Activated CD8-positive, alpha-beta memory T cell treated with anti-CD3 and anti-CD28 coated beads, Interleukin-2, amount 10 ng/mL, durations not matched to agents 7 days and 5 days (primary cell): ENCODE data around the gene CDKN1C. TPM values are rescaled to one million over a fixed set of nuclear protein-coding genes. Genes with fewer than 3 reads are reported as not detected.

Experiments
- ATAC-seq: fragments of 150-1000 bp; cut with Tn5 transposase; one replicate; pipeline ENCODE4 v1.10.0; 2021; ENCODE audit warnings: moderate library complexity
- CTCF ChIA-PET: fragments of 350-600 bp; sonication (Branson Sonifier 250); formaldehyde crosslinking; loops from one replicate; lab custom pipeline; 2021; ENCODE audit warnings: antibody characterized with exemption; lab: Charles Lee
- DNase-seq: peaks from one replicate; pipeline ENCODE4 v3.0.0-alpha.2; 2020
- H3K27ac Mint-ChIP-seq: one replicate; pipeline ENCODE4 v1.8.0; 2021; ENCODE audit warnings: mild to moderate bottlenecking, mixed read lengths
- H3K27me3 Mint-ChIP-seq: one replicate; pipeline ENCODE4 v1.8.0; 2021; ENCODE audit warnings: mixed read lengths
- H3K36me3 Mint-ChIP-seq: one replicate; pipeline ENCODE4 v1.8.0; 2021; ENCODE audit warnings: mild to moderate bottlenecking, mixed read lengths
- H3K4me1 Mint-ChIP-seq: one replicate; pipeline ENCODE4 v1.8.0; 2021; ENCODE audit warnings: mixed read lengths
- H3K4me3 Mint-ChIP-seq: one replicate; pipeline ENCODE4 v1.8.0; 2021; ENCODE audit warnings: mild to moderate bottlenecking, moderate library complexity, mixed read lengths
- H3K9me3 Mint-ChIP-seq: one replicate; pipeline ENCODE4 v1.8.0; 2022; ENCODE audit warnings: low read depth, mixed read lengths
- total RNA-seq, 2 experiments: library from RNA; stranded (reverse); gene quantifications; one replicate each; pipeline ENCODE4 v1.2.3, GENCODE V29; 2021

Gene CDKN1C
- total RNA-seq, result under 1 TPM; 0.44 to 0.87 TPM

DNA sequence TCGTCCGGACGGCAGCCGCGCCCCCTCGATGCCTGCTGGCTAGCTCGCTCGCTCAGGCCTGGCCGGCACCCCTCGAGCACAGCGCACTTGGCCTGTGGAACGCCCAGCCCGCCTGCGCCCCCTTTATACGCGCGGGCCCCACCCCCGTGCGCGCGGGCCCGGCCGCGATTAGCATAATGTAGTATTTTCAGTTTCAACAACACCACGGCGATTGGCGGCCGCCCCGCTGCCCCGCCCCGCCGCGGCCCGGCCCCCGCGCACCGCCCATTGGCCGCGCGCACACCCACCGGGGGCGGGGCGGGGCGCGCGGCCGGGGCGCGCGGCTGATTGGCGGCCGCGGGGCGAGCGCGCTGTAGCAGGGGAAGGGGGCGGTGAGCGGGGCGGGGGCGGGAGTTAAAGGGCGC, at the start of gene CDKN1C:
TSS of gene CDKN1C (minus strand) at position 98 of the 404 bp plus-strand sequence. CDS start 319 bp downstream, outside the sequence.
- peaks cover 9% of the 10 kb centered on the region for H3K4me1 Mint-ChIP-seq
- H3K27me3 Mint-ChIP-seq, result peaks cover 35% of the 10 kb centered on the region
- peak within 1 kb of the TSS; percentile 75 for H3K4me3 Mint-ChIP-seq
- DNase-seq (peak; percentile 83), ATAC-seq (peak; percentile 92)
- no peaks in the 10 kb centered on the region for H3K36me3 Mint-ChIP-seq
- H3K27ac Mint-ChIP-seq, result no peak within 1 kb of the TSS
- CTCF ChIA-PET, result interaction anchor here (0.6 to 13.8 kb wide), 9 partner anchors 13 to 580 kb away, joined by 3 to 471 read pairs (median 5); a partner anchor contains a TSS
- no peaks in the 10 kb centered on the region for H3K9me3 Mint-ChIP-seq

DNA sequence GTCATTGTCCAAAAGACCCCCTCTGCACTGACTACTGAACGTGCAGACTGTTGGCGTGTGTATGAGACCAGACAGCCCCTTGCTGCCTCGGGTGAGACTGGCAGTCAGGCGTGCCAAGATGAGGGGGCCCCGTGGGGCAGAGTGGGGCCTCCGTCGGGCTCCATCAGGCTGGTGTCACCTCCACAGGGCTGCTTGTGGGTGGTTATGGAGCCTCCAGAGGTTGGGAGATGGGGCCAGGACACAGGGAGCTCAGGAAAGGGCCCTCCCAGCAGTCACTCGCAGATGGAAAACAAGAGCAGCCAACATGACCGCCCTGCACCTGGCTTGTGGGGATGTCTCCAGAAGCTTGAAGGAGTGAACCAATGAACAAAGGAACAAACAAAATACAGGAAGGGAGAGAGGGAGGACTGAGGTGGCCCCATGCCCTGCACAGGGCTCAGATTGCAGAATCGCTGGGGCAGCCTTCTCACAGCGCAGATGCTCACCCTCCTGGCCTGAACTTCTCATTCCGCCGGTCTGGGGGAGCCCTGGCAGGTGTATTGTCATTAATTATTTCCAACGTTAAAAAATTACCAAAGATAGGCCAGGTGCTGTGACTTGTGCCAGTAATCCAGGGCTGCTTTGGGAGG, 49.1 kb upstream of the CDKN1C start:
- Mint-ChIP-seq H3K4me3 (no peak overlapping the region), H3K4me1 (peaks cover 24% of the 10 kb centered on the region), H3K27ac (no peak overlapping the region), H3K27me3 (peaks cover 3% of the 10 kb centered on the region), H3K36me3 (peaks cover 21% of the 10 kb centered on the region), H3K9me3 (peaks cover 19% of the 10 kb centered on the region)
- DNase-seq, result no peak
- ATAC-seq, result no peak
- CTCF ChIA-PET, result no interaction called here

DNA sequence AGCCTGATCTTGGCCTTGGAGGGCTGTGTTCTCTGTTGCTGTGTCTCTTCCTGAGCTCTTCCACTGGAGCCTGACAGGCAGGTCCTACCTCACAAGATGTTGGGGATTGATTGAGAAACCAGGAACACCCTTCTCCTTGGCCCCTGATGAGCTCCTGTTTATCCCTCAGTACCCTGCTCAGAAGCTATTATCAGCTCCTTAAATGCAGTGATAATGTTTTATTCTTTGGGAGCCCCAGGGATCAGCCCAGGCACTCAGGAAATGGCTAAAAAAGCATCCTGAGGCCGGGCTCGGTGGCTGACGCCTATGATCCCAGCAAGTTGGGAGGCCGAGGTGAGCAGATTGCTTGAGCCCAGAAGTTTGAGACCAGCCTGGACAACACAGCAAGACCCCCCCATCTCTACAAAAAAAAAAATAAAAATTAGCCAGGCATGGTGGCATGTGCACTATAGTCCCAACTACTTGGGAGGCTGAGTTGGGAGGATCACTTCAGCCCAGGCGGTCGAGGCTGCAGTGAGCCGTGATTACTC, 48.5 kb upstream of the CDKN1C start:
- no peak for DNase-seq
- H3K36me3 Mint-ChIP-seq, result peaks cover 16% of the 10 kb centered on the region
- no peak for ATAC-seq
- H3K9me3 Mint-ChIP-seq, result peaks cover 17% of the 10 kb centered on the region
- CTCF ChIA-PET, result interaction anchor here (0.7 to 1.8 kb wide), 8 partner anchors 16 to 401 kb away, joined by 3 to 8 read pairs (median 3); no protein-coding TSS in a partner anchor
- H3K4me3 Mint-ChIP-seq, result no peak overlapping the region
- peak overlapping the region; percentile 56 for H3K27ac Mint-ChIP-seq
- H3K4me1 Mint-ChIP-seq, result peaks cover 24% of the 10 kb centered on the region
- H3K27me3 Mint-ChIP-seq, result peaks cover 4% of the 10 kb centered on the region

DNA sequence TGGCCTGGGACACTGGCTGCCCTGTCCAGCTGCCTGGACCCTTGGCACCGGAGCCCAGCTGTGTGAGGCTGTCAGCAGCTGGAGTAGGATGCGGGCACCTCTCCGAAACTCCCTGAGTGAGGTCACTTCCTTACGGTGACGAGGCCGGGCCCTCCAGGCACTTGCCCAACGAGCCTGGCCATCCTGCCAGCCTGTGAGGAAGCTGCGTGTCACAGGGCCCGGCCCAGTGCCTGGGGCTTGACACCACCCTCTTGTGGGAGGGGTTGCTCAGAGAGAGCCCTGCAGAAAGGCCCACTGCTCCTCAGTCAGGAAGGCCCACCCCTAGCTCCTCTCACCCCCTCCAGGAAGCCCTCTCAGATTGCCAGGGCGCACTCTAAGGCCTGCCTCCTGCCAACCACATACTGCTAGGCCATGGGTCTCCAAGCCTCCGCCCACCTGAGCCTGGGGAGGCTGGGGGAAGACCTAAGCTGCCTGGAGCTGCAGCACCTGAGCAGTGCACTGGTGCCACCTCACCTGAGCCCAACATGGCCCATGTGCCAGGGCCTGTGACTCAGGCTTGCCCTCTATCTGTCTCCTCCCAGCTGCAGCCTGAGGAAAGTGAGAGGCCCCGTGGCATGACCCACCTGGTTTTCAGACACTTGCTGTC, 47.9 kb upstream of the CDKN1C start:
- DNase-seq (peak; percentile 83), ATAC-seq (peak; percentile 66)
- peaks cover 7% of the 10 kb centered on the region for H3K27me3 Mint-ChIP-seq
- peak overlapping the region; percentile 56 for H3K27ac Mint-ChIP-seq
- CTCF ChIA-PET, result interaction anchor here (0.7 to 1.8 kb wide), 12 partner anchors 17 to 401 kb away, joined by 3 to 8 read pairs (median 3); no protein-coding TSS in a partner anchor
- H3K9me3 Mint-ChIP-seq, result peaks cover 11% of the 10 kb centered on the region
- peaks cover 11% of the 10 kb centered on the region for H3K36me3 Mint-ChIP-seq
- H3K4me1 Mint-ChIP-seq, result peaks cover 28% of the 10 kb centered on the region
- no peak overlapping the region for H3K4me3 Mint-ChIP-seq

- peak overlapping the region; percentile 56 for H3K27ac Mint-ChIP-seq
- no peak overlapping the region for H3K4me3 Mint-ChIP-seq
- H3K36me3 Mint-ChIP-seq, result peaks cover 7% of the 10 kb centered on the region
- DNase-seq (peak; percentile 68), ATAC-seq (peak; percentile 4)
- H3K9me3 Mint-ChIP-seq, result peaks cover 6% of the 10 kb centered on the region
- H3K27me3 Mint-ChIP-seq, result peaks cover 13% of the 10 kb centered on the region
- peaks cover 34% of the 10 kb centered on the region for H3K4me1 Mint-ChIP-seq
- CTCF ChIA-PET, result interaction anchor here (0.7 to 5.1 kb wide), 11 partner anchors 20 to 400 kb away, joined by 3 to 50 read pairs (median 3); no protein-coding TSS in a partner anchor
Measured at GRCh38 chr11:2932850-2933251, 47.3 kb upstream of the CDKN1C start.

DNA sequence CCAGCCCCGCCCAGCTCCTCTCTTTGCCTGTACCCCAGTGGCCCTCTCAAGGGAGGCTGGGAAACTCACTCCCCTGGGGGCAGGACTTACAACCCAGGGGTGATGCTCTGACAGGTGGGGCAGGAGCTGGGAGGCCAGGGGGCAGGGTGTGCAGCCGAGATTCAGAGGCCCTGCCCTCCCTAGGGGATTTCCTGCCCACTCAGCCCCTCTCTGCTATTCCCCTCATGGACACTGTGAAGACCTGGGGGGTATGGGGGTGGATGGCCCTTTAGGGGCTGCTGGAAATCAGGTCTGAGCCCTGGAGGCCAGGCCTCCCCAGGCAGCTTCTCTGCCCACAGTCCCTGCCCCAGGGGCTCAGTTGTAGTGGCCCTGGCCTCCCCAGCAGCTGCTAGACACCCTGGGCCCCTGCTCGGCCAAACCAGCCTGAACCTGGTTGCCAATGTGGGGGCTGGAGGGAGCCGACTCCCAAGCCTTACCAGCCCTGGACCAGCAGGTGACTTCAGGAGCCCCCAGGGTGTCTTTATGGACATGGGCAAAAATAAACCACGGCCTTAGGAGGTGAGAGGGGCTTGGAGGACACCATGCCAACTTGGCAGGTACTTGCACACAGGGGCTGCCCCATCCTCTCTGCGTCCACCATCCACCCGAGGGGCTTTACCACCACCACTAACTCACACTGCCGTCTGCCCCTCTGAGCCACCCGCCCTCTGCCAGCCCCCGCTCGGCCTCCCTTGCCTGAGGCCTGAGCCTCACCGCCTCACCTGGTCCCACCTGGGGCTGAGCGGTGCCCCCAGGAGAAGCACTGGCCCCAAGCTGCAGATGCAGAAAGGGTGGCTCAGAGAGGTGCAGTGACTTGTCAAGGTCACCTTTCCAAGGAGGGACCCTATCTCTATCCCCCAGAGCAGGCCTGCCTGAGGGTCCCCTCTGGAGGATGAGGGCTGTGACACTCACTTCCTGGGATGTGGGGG, 46.5 kb upstream of the CDKN1C start:
- Mint-ChIP-seq H3K4me1 (peaks cover 38% of the 10 kb centered on the region), H3K27ac (no peak overlapping the region), H3K36me3 (peaks cover 2% of the 10 kb centered on the region), H3K27me3 (peaks cover 21% of the 10 kb centered on the region), H3K4me3 (no peak overlapping the region), H3K9me3 (no peaks in the 10 kb centered on the region)
- DNase-seq (no peak), ATAC-seq (no peak)
- CTCF ChIA-PET, result interaction anchor here (0.9 to 5.1 kb wide), 11 partner anchors 12 to 399 kb away, joined by 3 to 51 read pairs (median 5); a partner anchor contains a TSS

- ATAC-seq (no peak), DNase-seq (no peak)
- Mint-ChIP-seq H3K4me1 (peaks cover 38% of the 10 kb centered on the region), H3K36me3 (no peaks in the 10 kb centered on the region), H3K27me3 (peaks cover 22% of the 10 kb centered on the region), H3K9me3 (no peaks in the 10 kb centered on the region), H3K4me3 (no peak overlapping the region), H3K27ac (no peak overlapping the region)
- CTCF ChIA-PET, result interaction anchor here (0.9 to 5.1 kb wide), 9 partner anchors 12 to 398 kb away, joined by 3 to 51 read pairs (median 15); a partner anchor contains a TSS
Measured at GRCh38 chr11:2931420-2931746, 45.8 kb upstream of the CDKN1C start.

- peaks cover 22% of the 10 kb centered on the region for H3K27me3 Mint-ChIP-seq
- peak; percentile 74 for DNase-seq
- no peaks in the 10 kb centered on the region for H3K9me3 Mint-ChIP-seq
- H3K4me3 Mint-ChIP-seq, result peak overlapping the region; percentile 63
- H3K36me3 Mint-ChIP-seq, result no peaks in the 10 kb centered on the region
- peak overlapping the region; percentile 63 for H3K27ac Mint-ChIP-seq
- H3K4me1 Mint-ChIP-seq, result peaks cover 38% of the 10 kb centered on the region
- peak; percentile 21 for ATAC-seq
- CTCF ChIA-PET, result interaction anchor here (0.7 to 5.1 kb wide), 29 partner anchors 11 to 1112 kb away, joined by 3 to 51 read pairs (median 6); partner anchors contain the start of gene CDKN1C
Measured at GRCh38 chr11:2930704-2931419, 45.3 kb upstream of the CDKN1C start.

DNA sequence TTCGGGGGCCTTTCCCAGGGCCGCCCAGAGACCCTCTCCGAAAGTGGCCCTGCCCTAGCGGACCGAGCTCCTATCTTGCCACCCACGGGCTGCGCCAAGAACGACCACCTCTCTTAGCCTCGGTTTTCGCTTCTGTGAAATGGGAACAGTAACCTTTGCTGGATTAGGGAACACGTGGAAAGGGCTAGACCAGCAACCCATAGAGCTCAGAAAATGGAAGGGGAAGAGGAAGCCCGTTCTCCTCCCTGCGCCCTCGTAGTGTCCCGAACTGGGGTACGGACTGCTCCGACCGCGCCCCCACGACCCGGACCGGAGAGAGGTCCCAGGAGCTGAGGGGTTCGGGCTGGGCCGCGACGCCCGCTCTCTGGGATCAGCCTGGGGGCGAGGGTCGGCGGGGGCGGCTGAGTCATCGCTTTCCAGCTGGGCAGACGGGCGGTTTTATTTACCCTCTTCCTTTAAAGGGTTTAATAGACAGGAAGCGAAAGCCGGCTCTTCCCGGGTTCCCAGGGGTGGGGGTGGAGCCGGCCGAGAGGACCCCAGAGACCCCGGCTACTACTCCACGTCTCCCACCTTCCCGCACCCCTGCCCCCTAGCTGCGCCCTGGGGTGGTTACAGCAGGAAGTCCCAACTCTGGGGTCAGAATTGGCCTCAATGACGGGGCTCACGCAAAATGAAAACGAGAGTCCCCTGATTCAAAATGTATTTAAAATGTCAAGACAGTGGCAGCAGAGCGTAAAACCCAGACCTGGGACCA, 44.6 kb upstream of the CDKN1C start:
- Mint-ChIP-seq H3K36me3 (no peaks in the 10 kb centered on the region), H3K27me3 (peaks cover 22% of the 10 kb centered on the region), H3K4me1 (peaks cover 38% of the 10 kb centered on the region), H3K27ac (peak overlapping the region; percentile 63), H3K4me3 (peak overlapping the region; percentile 63), H3K9me3 (no peaks in the 10 kb centered on the region)
- ATAC-seq (peak; percentile 24), DNase-seq (peak; percentile 73)
- CTCF ChIA-PET, result interaction anchor here (0.7 to 5.1 kb wide), 35 partner anchors 9 to 1113 kb away, joined by 3 to 51 read pairs (median 4); partner anchors contain the start of genes CDKN1C and NAP1L4

DNA sequence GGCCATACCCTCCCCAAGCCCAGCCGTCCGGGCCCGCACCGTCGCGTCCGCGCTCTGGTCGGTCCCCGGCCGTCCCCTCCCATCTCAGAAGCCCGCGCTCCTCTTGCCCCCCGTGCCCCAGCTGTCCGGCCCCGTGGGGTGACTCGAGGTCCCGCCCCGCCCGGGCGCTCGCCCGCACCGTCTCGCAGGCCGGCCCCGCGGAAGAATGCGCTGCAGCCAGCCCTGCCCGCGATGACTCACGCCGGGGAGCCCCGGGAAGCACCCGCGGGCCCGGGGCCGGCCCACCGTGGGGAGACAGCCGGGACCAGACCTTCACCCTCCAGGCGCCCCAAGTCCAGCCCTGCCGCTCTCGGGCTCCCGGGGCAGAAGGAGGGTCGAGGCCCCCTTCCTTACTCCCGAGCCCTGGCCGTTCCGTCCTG, 44.0 kb upstream of the CDKN1C start:
- peaks cover 22% of the 10 kb centered on the region for H3K27me3 Mint-ChIP-seq
- ATAC-seq (peak; percentile 22), DNase-seq (no peak)
- H3K9me3 Mint-ChIP-seq, result no peaks in the 10 kb centered on the region
- peaks cover 38% of the 10 kb centered on the region for H3K4me1 Mint-ChIP-seq
- CTCF ChIA-PET, result interaction anchor here (0.7 to 5.1 kb wide), 27 partner anchors 10 to 486 kb away, joined by 3 to 51 read pairs (median 6); partner anchors contain the start of genes CDKN1C and NAP1L4
- H3K4me3 Mint-ChIP-seq, result peak overlapping the region; percentile 52
- H3K36me3 Mint-ChIP-seq, result no peaks in the 10 kb centered on the region
- H3K27ac Mint-ChIP-seq, result no peak overlapping the region
